Neuronal stem cell (in vitro differentiated cells): ENCODE results near the gene TSPAN4.

Experiments used
- DNase-seq: peaks from one replicate; pipeline ENCODE4 v3.0.0-alpha.2; 2013; ENCODE audit warnings: low spot score
- H2AFZ ChIP-seq: one replicate; pipeline ENCODE4 v1.6.1; 2013; ENCODE audit warnings: mild to moderate bottlenecking, low read length, inconsistent platforms
- H2AK5ac ChIP-seq: 2 replicates; pipeline ENCODE4 v1.6.1; 2013; ENCODE audit warnings: low read depth, mild to moderate bottlenecking, inconsistent platforms, low read length, moderate library complexity, mixed read lengths
- H2BK120ac ChIP-seq: 2 replicates; pipeline ENCODE4 v1.6.1; 2013; ENCODE audit warnings: low read depth, mild to moderate bottlenecking, inconsistent platforms, low read length, moderate library complexity, mixed read lengths
- H2BK12ac ChIP-seq: one replicate; pipeline ENCODE4 v1.6.1; 2013; ENCODE audit warnings: low read length, inconsistent platforms
- H2BK15ac ChIP-seq: 2 replicates; pipeline ENCODE4 v1.6.1; 2013; ENCODE audit warnings: mild to moderate bottlenecking, low read length, inconsistent platforms, mixed read lengths
- H2BK5ac ChIP-seq: one replicate; pipeline ENCODE4 v1.6.1; 2013; ENCODE audit warnings: inconsistent platforms, mild to moderate bottlenecking, low read length, moderate library complexity
- H3K14ac ChIP-seq: one replicate; pipeline ENCODE4 v1.6.1; 2013; ENCODE audit warnings: low read length, inconsistent platforms
- H3K18ac ChIP-seq: 2 replicates; pipeline ENCODE4 v1.6.1; 2013; ENCODE audit warnings: low read length, inconsistent platforms
- H3K23ac ChIP-seq: 2 replicates; pipeline ENCODE4 v1.6.1; 2013; ENCODE audit warnings: low read depth, mild to moderate bottlenecking, mixed read lengths, low read length, inconsistent platforms; ENCODE audit not compliant: poor library complexity
- H3K27ac ChIP-seq: replicated peaks from 3 replicates; pipeline ENCODE4 v1.5.1; 2013; ENCODE audit warnings: low read length, inconsistent platforms
- H3K27me3 ChIP-seq, 3 experiments: 2 replicates each; pipeline ENCODE4 v1.6.1; 2013; ENCODE audit warnings: low read length in 3 of 3, mild to moderate bottlenecking in 2 of 3, inconsistent platforms in 1 of 3, low read depth in 1 of 3, mixed read lengths in 1 of 3, moderate library complexity in 1 of 3; ENCODE audit not compliant: control insufficient read depth in 3 of 3, insufficient read depth in 3 of 3
- H3K36me3 ChIP-seq, 2 donors: replicated peaks in 1 of 2; 2 replicates each; pipeline ENCODE4 v1.6.1; 2013; ENCODE audit warnings: low read length in 2 of 2; ENCODE audit not compliant: control insufficient read depth in 2 of 2, insufficient read depth in 2 of 2
- H3K4ac ChIP-seq: 2 replicates; pipeline ENCODE4 v1.6.1; 2013; ENCODE audit warnings: inconsistent platforms, mild to moderate bottlenecking, low read length, moderate library complexity
- H3K4me1 ChIP-seq, 2 donors: 1 replicate in 1 of 2; 2 replicates in 1 of 2; pipeline ENCODE4 v1.6.1; 2013; ENCODE audit warnings: low read length in 2 of 2, low read depth in 1 of 2; ENCODE audit not compliant: control insufficient read depth in 2 of 2, insufficient read depth in 1 of 2
- H3K4me2 ChIP-seq: one replicate; pipeline ENCODE4 v1.6.1; 2013; ENCODE audit warnings: mild to moderate bottlenecking, low read length, inconsistent platforms; ENCODE audit not compliant: insufficient read depth, poor library complexity, severe bottlenecking
- H3K4me3 ChIP-seq, 2 donors: 2 replicates each; pipeline ENCODE4 v1.5.1; 2013; ENCODE audit warnings: low read length in 2 of 2, mild to moderate bottlenecking in 2 of 2, inconsistent platforms in 1 of 2, moderate library complexity in 1 of 2
- H3K79me1 ChIP-seq: one replicate; pipeline ENCODE4 v1.6.1; 2013; ENCODE audit warnings: low read depth, mild to moderate bottlenecking, inconsistent platforms, low read length, moderate library complexity
- H3K9ac ChIP-seq: one replicate; pipeline ENCODE4 v1.6.1; 2013; ENCODE audit warnings: mild to moderate bottlenecking, low read depth, low read length, inconsistent platforms; ENCODE audit not compliant: poor library complexity
- H3K9me3 ChIP-seq, 2 donors: replicated peaks in 1 of 2; 2 replicates each; pipeline versions ENCODE3 to v1.6.1; 2013; ENCODE audit warnings: low read length in 2 of 2, mild to moderate bottlenecking in 2 of 2, inconsistent platforms in 1 of 2, low read depth in 1 of 2, mixed read lengths in 1 of 2, moderate library complexity in 1 of 2; ENCODE audit not compliant: control insufficient read depth in 2 of 2, insufficient read depth in 1 of 2
- H4K8ac ChIP-seq: one replicate; pipeline ENCODE4 v1.6.1; 2013; ENCODE audit warnings: low read depth, mild to moderate bottlenecking, inconsistent platforms, low read length, moderate library complexity
- H4K91ac ChIP-seq: one replicate; pipeline ENCODE4 v1.6.1; 2013; ENCODE audit warnings: low read length, low read depth, mild to moderate bottlenecking, inconsistent platforms; ENCODE audit not compliant: poor library complexity
- WGBS, 2 donors: extraction: QIAGEN DNeasy Blood & Tissue Kit; methylation state at CpG; one replicate each; pipeline ENCODE4 v1.1.7; 2013; ENCODE audit warnings: missing lambda C conversion rate in 2 of 2, mixed read lengths in 1 of 2; ENCODE audit not compliant: insufficient read length in 2 of 2, insufficient replicate concordance in 1 of 2; ENCODE audit errors: extremely low coverage in 2 of 2; 5-methylcytosine and 5-hydroxymethylcytosine counted together

The TSPAN4 gene

GRCh38 chr11:827897-828192 is 14.8 kb upstream of the TSPAN4 start, which contains the start of gene CRACR2B:
CRACR2B (plus strand) TSS chr11:827919; CDS start chr11:828608, 689 bp downstream.
- no CpG with 5 or more reads among the region's 5 CpGs for WGBS, 2 donors

DNA sequence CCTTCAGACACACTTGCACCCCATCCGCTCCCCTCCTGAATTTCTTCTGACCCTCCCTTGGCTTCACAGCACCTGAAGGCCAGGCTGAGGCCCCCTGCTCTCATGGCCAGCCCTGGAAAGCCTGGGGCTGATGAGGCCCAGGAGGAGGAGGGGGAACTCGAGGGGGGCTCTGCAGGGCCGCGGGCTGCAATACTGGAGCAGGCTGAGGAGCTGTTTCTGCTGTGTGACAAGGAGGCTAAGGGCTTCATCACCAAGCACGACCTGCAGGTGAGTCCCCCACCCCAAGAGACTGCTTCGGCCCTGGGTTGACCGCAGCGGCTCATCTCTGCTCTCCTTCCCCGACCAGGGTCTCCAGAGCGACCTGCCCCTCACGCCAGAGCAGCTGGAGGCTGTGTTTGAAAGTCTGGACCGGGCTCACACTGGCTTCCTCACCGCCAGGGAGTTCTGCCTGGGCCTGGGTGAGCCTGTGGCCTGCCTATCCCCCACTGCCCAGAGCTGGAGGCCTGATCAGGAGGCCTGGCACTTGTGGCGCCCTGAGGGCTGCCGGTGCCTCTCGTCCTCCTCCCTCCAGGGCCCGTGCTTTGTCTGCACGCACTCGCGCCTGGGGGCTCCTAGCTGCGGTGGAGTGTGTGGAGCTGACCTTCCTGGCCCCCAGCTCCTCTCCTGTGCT is 14.0 kb upstream of the TSPAN4 start:
- Histone ChIP-seq H3K4ac (peak overlapping the region; percentile 13), H3K23ac (peak overlapping the region; percentile 40), H2BK5ac (no peak overlapping the region), H3K27me3 (peaks cover 9 to 56% (median 18%) of the 10 kb centered on the region in 3 experiments), H3K79me1 (peaks cover 7% of the 10 kb centered on the region), H2AK5ac (peak overlapping the region; percentile 85), H2BK15ac (peak overlapping the region; percentile 82), H2BK12ac (peak overlapping the region; percentile 8), H3K9ac (peak overlapping the region; percentile 91), H3K9me3 (peaks cover 0 to 3% of the 10 kb centered on the region in 2 donors), H3K27ac (no peak overlapping the region), H3K4me3 (peak overlapping the region in 1 of 2 donors; percentile 45), H4K91ac (no peak overlapping the region), H4K8ac (no peak overlapping the region), H3K18ac (peak overlapping the region; percentile 72), H3K36me3 (peaks cover 0 to 18% of the 10 kb centered on the region in 2 donors), H2BK120ac (no peak overlapping the region), H3K14ac (peak overlapping the region; percentile 9), H3K4me1 (peaks cover 45 to 56% of the 10 kb centered on the region in 2 donors), H3K4me2 (peak overlapping the region; percentile 11), H2AFZ (peak overlapping the region; percentile 80)
- WGBS, 2 donors = no CpG with 5 or more reads among the region's 21 CpGs
- no peak for DNase-seq

More at GRCh38 chr11:827897-828192, 14.8 kb upstream of the TSPAN4 start, which contains the start of gene CRACR2B:
- Histone ChIP-seq H2AFZ (peak within 1 kb of the TSS; percentile 80), H3K27ac (no peak within 1 kb of the TSS), H3K9ac (peak within 1 kb of the TSS; percentile 77), H2AK5ac (peak within 1 kb of the TSS; percentile 85), H3K27me3 (peaks cover 9 to 56% (median 18%) of the 10 kb centered on the region in 3 experiments), H3K4me1 (peaks cover 45 to 53% of the 10 kb centered on the region in 2 donors), H3K4me2 (peak within 1 kb of the TSS; percentile 83), H2BK120ac (no peak within 1 kb of the TSS), H3K18ac (peak within 1 kb of the TSS; percentile 92), H3K9me3 (peaks cover 0 to 3% of the 10 kb centered on the region in 2 donors), H4K91ac (no peak within 1 kb of the TSS), H2BK12ac (peak within 1 kb of the TSS; percentile 8), H3K79me1 (peaks cover 3% of the 10 kb centered on the region), H2BK15ac (peak within 1 kb of the TSS; percentile 82), H3K23ac (peak within 1 kb of the TSS; percentile 93), H2BK5ac (peak within 1 kb of the TSS; percentile 88), H3K14ac (peak within 1 kb of the TSS; percentile 97), H3K4me3 (peak within 1 kb of the TSS; percentile 45 to 55), H3K4ac (peak within 1 kb of the TSS; percentile 13), H3K36me3 (peaks cover 0 to 22% of the 10 kb centered on the region in 2 donors), H4K8ac (no peak within 1 kb of the TSS)
- DNase-seq = no peak

DNA sequence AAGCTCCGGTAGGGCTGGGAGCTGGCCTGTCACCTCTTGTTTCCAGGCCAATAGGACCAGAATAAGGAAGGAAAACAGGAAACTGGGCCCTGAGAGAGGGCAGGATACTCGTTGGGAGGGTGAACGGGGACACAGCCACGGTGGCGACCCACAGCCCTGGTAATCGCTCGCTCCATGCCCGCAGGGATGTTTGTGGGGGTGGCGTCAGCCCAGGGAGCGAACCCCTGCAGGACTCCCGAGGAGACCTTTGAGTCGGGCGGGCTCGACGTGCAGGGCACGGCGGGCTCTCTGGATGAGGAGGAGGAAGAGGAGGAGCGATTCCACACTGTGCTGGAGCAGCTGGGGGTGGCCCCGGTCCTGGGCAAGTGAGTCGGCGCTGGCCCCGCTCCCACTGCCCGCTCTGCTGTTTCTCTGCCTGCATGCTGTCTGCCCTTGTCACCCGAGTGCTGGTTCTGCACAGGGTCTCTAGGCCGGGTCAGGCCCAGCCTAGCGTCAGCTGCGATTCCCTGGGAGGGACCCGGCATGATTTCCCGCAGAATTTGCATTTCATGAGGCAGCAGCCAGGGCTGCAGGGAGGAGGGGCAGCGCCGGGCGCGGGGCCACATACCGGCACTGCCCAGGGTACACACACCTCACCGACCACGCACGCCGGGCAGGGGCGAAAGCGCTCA is 13.3 kb upstream of the TSPAN4 start:
- peak overlapping the region; percentile 45 to 73 for H3K4me3 ChIP-seq
- no peak for DNase-seq
- H2BK120ac ChIP-seq = no peak overlapping the region
- H3K4me1 ChIP-seq = peaks cover 49 to 59% of the 10 kb centered on the region in 2 donors
- WGBS, 2 donors = no CpG with 5 or more reads among the region's 40 CpGs
- H3K23ac ChIP-seq = peak overlapping the region; percentile 70
- peak overlapping the region; percentile 86 for H3K4me2 ChIP-seq
- peak overlapping the region; percentile 1 for H3K14ac ChIP-seq
- peak overlapping the region; percentile 8 for H2BK12ac ChIP-seq
- H3K27ac ChIP-seq = no peak overlapping the region
- H2BK15ac ChIP-seq = peak overlapping the region; percentile 40
- H2BK5ac ChIP-seq = peak overlapping the region; percentile 95
- peaks cover 0 to 11% of the 10 kb centered on the region in 2 donors for H3K36me3 ChIP-seq
- peak overlapping the region; percentile 41 for H2AK5ac ChIP-seq
- peak overlapping the region; percentile 80 for H2AFZ ChIP-seq
- H4K8ac ChIP-seq = no peak overlapping the region
- no peak overlapping the region for H4K91ac ChIP-seq
- no peak overlapping the region for H3K4ac ChIP-seq
- peak overlapping the region; percentile 80 for H3K18ac ChIP-seq
- H3K79me1 ChIP-seq = peaks cover 7% of the 10 kb centered on the region
- peaks cover 9 to 56% (median 18%) of the 10 kb centered on the region in 3 experiments for H3K27me3 ChIP-seq
- H3K9ac ChIP-seq = peak overlapping the region; percentile 91
- peaks cover 0 to 3% of the 10 kb centered on the region in 2 donors for H3K9me3 ChIP-seq

GRCh38 chr11:829847-830294 is 12.8 kb upstream of the TSPAN4 start:
- DNase-seq = no peak
- Histone ChIP-seq H3K36me3 (peaks cover 0 to 10% of the 10 kb centered on the region in 2 donors), H2AFZ (peak overlapping the region; percentile 80), H3K9me3 (peaks cover 0 to 3% of the 10 kb centered on the region in 2 donors), H3K23ac (peak overlapping the region; percentile 70), H3K79me1 (peaks cover 10% of the 10 kb centered on the region), H3K9ac (peak overlapping the region; percentile 91), H3K14ac (peak overlapping the region; percentile 71), H2BK15ac (peak overlapping the region; percentile 40), H4K91ac (no peak overlapping the region), H4K8ac (no peak overlapping the region), H3K18ac (peak overlapping the region; percentile 80), H2AK5ac (peak overlapping the region; percentile 41), H2BK12ac (no peak overlapping the region), H3K4me2 (peak overlapping the region; percentile 86), H3K4ac (no peak overlapping the region), H3K27me3 (peaks cover 9 to 56% (median 18%) of the 10 kb centered on the region in 3 experiments), H2BK5ac (peak overlapping the region; percentile 95), H3K27ac (no peak overlapping the region), H3K4me3 (peak overlapping the region; percentile 45 to 73), H2BK120ac (no peak overlapping the region), H3K4me1 (peaks cover 53 to 59% of the 10 kb centered on the region in 2 donors)
- no CpG with 5 or more reads among the region's 39 CpGs for WGBS, 2 donors
